ENCODE data around the gene FALEC.
A peak's percentile ranks its signal among the peaks of the same experiment; 100 is the strongest.

FALEC gene

GRCh38 chr1:150545486-150546032 is 30.0 kb downstream of the FALEC start:
- H3K4me3 ChIP-seq (ENCODE audit: extremely low read depth, insufficient read depth, low read length, poor library complexity, severe bottlenecking) = no peak overlapping the region
- no peaks in the 10 kb centered on the region for H3K36me3 ChIP-seq (ENCODE audit: control insufficient read depth, insufficient read depth, low read length)
- no peaks in the 10 kb centered on the region for H3K9me3 ChIP-seq (ENCODE audit: control insufficient read depth, low read length)
- no peak overlapping the region for H3K27ac ChIP-seq (ENCODE audit: low read depth, low read length, severe bottlenecking)
- WGBS, 2 experiments (ENCODE audit: insufficient coverage in 2 of 2) = 82 to 87% methylated on average over 2 to 3 of the region's 6 CpGs
- H3K4me1 ChIP-seq (ENCODE audit: control insufficient read depth, insufficient read depth, low read length, poor library complexity, severe bottlenecking) = no peaks in the 10 kb centered on the region

- Histone ChIP-seq H3K9me3 (ENCODE audit: control insufficient read depth, low read length) (no peaks in the 10 kb centered on the region), H3K4me1 (ENCODE audit: control insufficient read depth, insufficient read depth, low read length, poor library complexity, severe bottlenecking) (peaks cover 5% of the 10 kb centered on the region), H3K4me3 (ENCODE audit: extremely low read depth, insufficient read depth, low read length, poor library complexity, severe bottlenecking) (no peak overlapping the region), H3K36me3 (ENCODE audit: control insufficient read depth, insufficient read depth, low read length) (no peaks in the 10 kb centered on the region), H3K27ac (ENCODE audit: low read depth, low read length, severe bottlenecking) (no peak overlapping the region)
- 93 to 97% methylated on average over 9 to 14 of the region's 16 CpGs for WGBS, 2 experiments (ENCODE audit: insufficient coverage in 2 of 2)
Measured at GRCh38 chr1:150546294-150546937, 30.9 kb downstream of the FALEC start.

- H3K36me3 ChIP-seq (ENCODE audit: control insufficient read depth, insufficient read depth, low read length) = no peaks in the 10 kb centered on the region
- H3K27ac ChIP-seq (ENCODE audit: low read depth, low read length, severe bottlenecking) = peak overlapping the region; percentile 45
- H3K4me3 ChIP-seq (ENCODE audit: extremely low read depth, insufficient read depth, low read length, poor library complexity, severe bottlenecking) = peak overlapping the region; percentile 39
- WGBS, 2 experiments (ENCODE audit: insufficient coverage in 2 of 2) = no CpG with 5 or more reads among the region's 4 CpGs
- no peaks in the 10 kb centered on the region for H3K9me3 ChIP-seq (ENCODE audit: control insufficient read depth, low read length)
- peaks cover 19% of the 10 kb centered on the region for H3K4me1 ChIP-seq (ENCODE audit: control insufficient read depth, insufficient read depth, low read length, poor library complexity, severe bottlenecking)
Measured at GRCh38 chr1:150548324-150548631, 32.7 kb downstream of the FALEC start.

- Histone ChIP-seq H3K27ac (ENCODE audit: low read depth, low read length, severe bottlenecking) (peak within 1 kb of the TSS; percentile 45), H3K36me3 (ENCODE audit: control insufficient read depth, insufficient read depth, low read length) (no peaks in the 10 kb centered on the region), H3K9me3 (ENCODE audit: control insufficient read depth, low read length) (no peaks in the 10 kb centered on the region), H3K4me1 (ENCODE audit: control insufficient read depth, insufficient read depth, low read length, poor library complexity, severe bottlenecking) (peaks cover 22% of the 10 kb centered on the region), H3K4me3 (ENCODE audit: extremely low read depth, insufficient read depth, low read length, poor library complexity, severe bottlenecking) (peak within 1 kb of the TSS; percentile 39)
- WGBS, 2 experiments (ENCODE audit: insufficient coverage in 2 of 2) = 1% methylated on average over 66 to 71 of the region's 91 CpGs
Measured at GRCh38 chr1:150548632-150549495, 33.3 kb downstream of the FALEC start, which contains the start of gene ADAMTSL4. ADAMTSL4 (plus strand) TSS chr1:150549408; CDS start chr1:150552289, 2,881 bp downstream.

- 18 to 21% methylated on average over 33 to 35 of the region's 43 CpGs for WGBS, 2 experiments (ENCODE audit: insufficient coverage in 2 of 2)
- H3K36me3 ChIP-seq (ENCODE audit: control insufficient read depth, insufficient read depth, low read length) = no peaks in the 10 kb centered on the region
- H3K9me3 ChIP-seq (ENCODE audit: control insufficient read depth, low read length) = no peaks in the 10 kb centered on the region
- H3K27ac ChIP-seq (ENCODE audit: low read depth, low read length, severe bottlenecking) = no peak overlapping the region
- H3K4me1 ChIP-seq (ENCODE audit: control insufficient read depth, insufficient read depth, low read length, poor library complexity, severe bottlenecking) = peaks cover 22% of the 10 kb centered on the region
- H3K4me3 ChIP-seq (ENCODE audit: extremely low read depth, insufficient read depth, low read length, poor library complexity, severe bottlenecking) = peak overlapping the region; percentile 32
Measured at GRCh38 chr1:150549496-150550221, 34.1 kb downstream of the FALEC start.

- H3K36me3 ChIP-seq (ENCODE audit: control insufficient read depth, insufficient read depth, low read length) = peaks cover 4% of the 10 kb centered on the region
- no peaks in the 10 kb centered on the region for H3K9me3 ChIP-seq (ENCODE audit: control insufficient read depth, low read length)
- H3K27ac ChIP-seq (ENCODE audit: low read depth, low read length, severe bottlenecking) = peak overlapping the region; percentile 23
- no peak overlapping the region for H3K4me3 ChIP-seq (ENCODE audit: extremely low read depth, insufficient read depth, low read length, poor library complexity, severe bottlenecking)
- H3K4me1 ChIP-seq (ENCODE audit: control insufficient read depth, insufficient read depth, low read length, poor library complexity, severe bottlenecking) = peaks cover 22% of the 10 kb centered on the region
- WGBS, 2 experiments (ENCODE audit: insufficient coverage in 2 of 2) = 73 to 76% methylated on average over 8 to 11 of the region's 22 CpGs
Measured at GRCh38 chr1:150550222-150551050, 34.9 kb downstream of the FALEC start.

GRCh38 chr1:150551051-150551783 is 35.7 kb downstream of the FALEC start:
- Histone ChIP-seq H3K9me3 (ENCODE audit: control insufficient read depth, low read length) (no peaks in the 10 kb centered on the region), H3K4me3 (ENCODE audit: extremely low read depth, insufficient read depth, low read length, poor library complexity, severe bottlenecking) (no peak overlapping the region), H3K4me1 (ENCODE audit: control insufficient read depth, insufficient read depth, low read length, poor library complexity, severe bottlenecking) (peaks cover 22% of the 10 kb centered on the region), H3K36me3 (ENCODE audit: control insufficient read depth, insufficient read depth, low read length) (peaks cover 8% of the 10 kb centered on the region), H3K27ac (ENCODE audit: low read depth, low read length, severe bottlenecking) (peak overlapping the region; percentile 71)
- 89 to 97% methylated on average over 9 to 10 of the region's 11 CpGs for WGBS, 2 experiments (ENCODE audit: insufficient coverage in 2 of 2)

GRCh38 chr1:150551784-150552127 is 36.2 kb downstream of the FALEC start:
- Histone ChIP-seq H3K36me3 (ENCODE audit: control insufficient read depth, insufficient read depth, low read length) (peaks cover 8% of the 10 kb centered on the region), H3K4me1 (ENCODE audit: control insufficient read depth, insufficient read depth, low read length, poor library complexity, severe bottlenecking) (peaks cover 22% of the 10 kb centered on the region), H3K9me3 (ENCODE audit: control insufficient read depth, low read length) (no peaks in the 10 kb centered on the region), H3K4me3 (ENCODE audit: extremely low read depth, insufficient read depth, low read length, poor library complexity, severe bottlenecking) (no peak overlapping the region), H3K27ac (ENCODE audit: low read depth, low read length, severe bottlenecking) (peak overlapping the region; percentile 71)
- no CpG with 5 or more reads among the region's 1 CpG for WGBS, 2 experiments (ENCODE audit: insufficient coverage in 2 of 2)

- WGBS, 2 experiments (ENCODE audit: insufficient coverage in 2 of 2) = 62 to 68% methylated on average over 10 to 12 of the region's 13 CpGs
- Histone ChIP-seq H3K36me3 (ENCODE audit: control insufficient read depth, insufficient read depth, low read length) (peaks cover 9% of the 10 kb centered on the region), H3K27ac (ENCODE audit: low read depth, low read length, severe bottlenecking) (peak overlapping the region; percentile 71), H3K4me3 (ENCODE audit: extremely low read depth, insufficient read depth, low read length, poor library complexity, severe bottlenecking) (no peak overlapping the region), H3K9me3 (ENCODE audit: control insufficient read depth, low read length) (no peaks in the 10 kb centered on the region), H3K4me1 (ENCODE audit: control insufficient read depth, insufficient read depth, low read length, poor library complexity, severe bottlenecking) (peaks cover 22% of the 10 kb centered on the region)
Measured at GRCh38 chr1:150552128-150552910, 36.8 kb downstream of the FALEC start.

Measured in mesodermal cell (in vitro differentiated cells).